NCI-H774 (cell line): ENCODE data around the gene ZSCAN21.

Experiments
- DNase-seq: peaks from one replicate; lab custom pipeline; 2025; lab: John Stamatoyannopoulos, UW

ZSCAN21 gene

GRCh38 chr7:100027197-100027596 is 22.4 kb upstream of the ZSCAN21 start:
- DNase-seq: no peak

- no peak for DNase-seq
These were observed 20.0 kb upstream of the ZSCAN21 start for GRCh38 chr7:100029596-100029995.

- no peak for DNase-seq
These were observed 16.0 kb upstream of the ZSCAN21 start for GRCh38 chr7:100033526-100033925.

GRCh38 chr7:100034871-100035510 is 14.6 kb upstream of the ZSCAN21 start:
- no peak for DNase-seq

GRCh38 chr7:100035876-100036275 is 13.7 kb upstream of the ZSCAN21 start:
- DNase-seq: no peak

- no peak for DNase-seq
These were observed 11.2 kb upstream of the ZSCAN21 start for GRCh38 chr7:100038326-100038725.

- DNase-seq: no peak
These were observed 9.0 kb upstream of the ZSCAN21 start for GRCh38 chr7:100040575-100040974.

- no peak for DNase-seq
These were observed 4.9 kb upstream of the ZSCAN21 start for GRCh38 chr7:100044718-100045117.

- DNase-seq: no peak
These were observed 894 bp upstream of the ZSCAN21 start for GRCh38 chr7:100048680-100049079.

GRCh38 chr7:100051611-100052010 is 2.0 kb downstream of the ZSCAN21 start:
- no peak for DNase-seq

- peak; percentile 82 for DNase-seq
These were observed 3.6 kb downstream of the ZSCAN21 start for GRCh38 chr7:100053215-100053614.

- no peak for DNase-seq
These were observed 7.4 kb downstream of the ZSCAN21 start for GRCh38 chr7:100057006-100057405.

- no peak for DNase-seq
These were observed 9.7 kb downstream of the ZSCAN21 start for GRCh38 chr7:100059251-100059739.

- no peak for DNase-seq
These were observed 12.1 kb downstream of the ZSCAN21 start for GRCh38 chr7:100061518-100062193.

GRCh38 chr7:100063376-100063775 is 13.8 kb downstream of the ZSCAN21 start:
- no peak for DNase-seq

- no peak for DNase-seq
These were observed 14.6 kb downstream of the ZSCAN21 start for GRCh38 chr7:100064162-100064561.

- no peak for DNase-seq
These were observed 16.0 kb downstream of the ZSCAN21 start for GRCh38 chr7:100065452-100066186.

- no peak for DNase-seq
These were observed 17.4 kb downstream of the ZSCAN21 start for GRCh38 chr7:100066953-100067352.

GRCh38 chr7:100069991-100070390 is 20.4 kb downstream of the ZSCAN21 start:
- DNase-seq: no peak

GRCh38 chr7:100071018-100071723 is 21.6 kb downstream of the ZSCAN21 start:
- DNase-seq: no peak

- no peak for DNase-seq
These were observed 22.9 kb downstream of the ZSCAN21 start for GRCh38 chr7:100072462-100072861.

- DNase-seq: no peak
These were observed 25.3 kb downstream of the ZSCAN21 start for GRCh38 chr7:100074841-100075240.
